Suprapubic skin (tissue), 4 donors: ENCODE results near the gene HOXA1. TPM values are rescaled to one million over a fixed set of nuclear protein-coding genes. Genes with fewer than 3 reads are reported as not detected.
A peak's percentile ranks its signal among the peaks of the same experiment; 100 is the strongest.

Experiments used
- DNase-seq, 2 donors: peaks; one replicate each; pipeline ENCODE4 v3.0.0-alpha.2; 2019; ENCODE audit warnings: low spot score in 2 of 2
- H3K27ac ChIP-seq: fragments of 200-600 bp; sonication (generic); one replicate; pipeline ENCODE4 v1.5.1; 2019
- H3K27me3 ChIP-seq: fragments of 200-600 bp; sonication (generic); one replicate; pipeline ENCODE4 v1.5.1; 2019
- H3K36me3 ChIP-seq: fragments of 200-600 bp; sonication (generic); one replicate; pipeline ENCODE4 v1.5.1; 2019
- H3K4me1 ChIP-seq: fragments of 200-600 bp; sonication (generic); one replicate; pipeline ENCODE4 v1.5.1; 2019
- H3K4me3 ChIP-seq: fragments of 200-600 bp; sonication (generic); one replicate; pipeline ENCODE4 v1.5.1; 2019; ENCODE audit warnings: mild to moderate bottlenecking
- H3K9me3 ChIP-seq: fragments of 200-600 bp; sonication (generic); one replicate; pipeline ENCODE4 v1.5.1; 2019
- CTCF ChIP-seq, 2 donors: fragments of 200-600 bp in 1 of 2; fragments of 450-650 bp in 1 of 2; sonication (generic) in 1 of 2; IDR thresholded peaks; one replicate each; pipeline ENCODE4 v1.5.1; 2016 to 2019; ENCODE audit warnings: antibody characterized with exemption in 2 of 2, mild to moderate bottlenecking in 1 of 2, moderate library complexity in 1 of 2
- EP300 ChIP-seq: sonication (generic); formaldehyde crosslinking; IDR thresholded peaks from one replicate; pipeline ENCODE4 v1.6.1; 2017; ENCODE audit warnings: antibody characterized with exemption
- POLR2A ChIP-seq, 2 donors: fragments of 450-650 bp; IDR thresholded peaks; one replicate each; pipeline ENCODE4 v1.6.1; 2017; ENCODE audit warnings: antibody characterized with exemption in 2 of 2, mild to moderate bottlenecking in 2 of 2, moderate library complexity in 2 of 2
- POLR2AphosphoS5 ChIP-seq, 3 donors: sonication (generic); formaldehyde crosslinking; IDR thresholded peaks; one replicate each; pipeline ENCODE4 v1.6.1; 2017; ENCODE audit warnings: antibody characterized with exemption in 3 of 3
- WGBS: methylation state at CpG from one replicate; pipeline ENCODE4 v1.1.5; 2018; 5-methylcytosine and 5-hydroxymethylcytosine counted together
- total RNA-seq, 4 donors: library from RNA; depleted of rRNA; stranded (reverse); fragments of >200 nt; gene quantifications; one replicate each; pipeline ENCODE4 v1.1.0, GENCODE V29; 2016

Gene HOXA1
- total RNA-seq, 4 donors from 2014 or later: 2.5 to 4.0 (median 3.1) TPM

- Histone ChIP-seq H3K27ac (no peak overlapping the region), H3K36me3 (no peaks in the 10 kb centered on the region), H3K4me3 (no peak overlapping the region), H3K27me3 (no peaks in the 10 kb centered on the region), H3K9me3 (no peaks in the 10 kb centered on the region), H3K4me1 (peaks cover 16% of the 10 kb centered on the region)
- TF ChIP-seq CTCF (IDR thresholded peaks at IDR 0.05): no peak
- no peak for TF ChIP-seq EP300
- TF ChIP-seq POLR2A (IDR thresholded peaks at IDR 0.05): no peak
- TF ChIP-seq POLR2AphosphoS5 (IDR thresholded peaks at IDR 0.05): no peak
- no peak for DNase-seq
- 80% methylated on average over 3 of the region's 3 CpGs for WGBS
Measured at GRCh38 chr7:27118580-27118979, 22.8 kb upstream of the HOXA1 start.

- no peak for DNase-seq
- Histone ChIP-seq H3K27ac (no peak overlapping the region), H3K36me3 (no peaks in the 10 kb centered on the region), H3K27me3 (no peaks in the 10 kb centered on the region), H3K4me3 (peak overlapping the region; percentile 3), H3K9me3 (no peaks in the 10 kb centered on the region), H3K4me1 (peaks cover 22% of the 10 kb centered on the region)
- TF ChIP-seq POLR2AphosphoS5 (IDR thresholded peaks at IDR 0.05) (no peak), EP300 (no peak), POLR2A (IDR thresholded peaks at IDR 0.05) (no peak), CTCF (IDR thresholded peaks at IDR 0.05) (no peak)
- WGBS: 90% methylated on average over 19 of the region's 19 CpGs
Measured at GRCh38 chr7:27117887-27118491, 22.2 kb upstream of the HOXA1 start.

- 81% methylated on average over 12 of the region's 12 CpGs for WGBS
- Histone ChIP-seq H3K4me3 (peak overlapping the region; percentile 3), H3K27ac (no peak overlapping the region), H3K4me1 (peaks cover 30% of the 10 kb centered on the region), H3K27me3 (no peaks in the 10 kb centered on the region), H3K36me3 (no peaks in the 10 kb centered on the region), H3K9me3 (no peaks in the 10 kb centered on the region)
- no peak for TF ChIP-seq EP300
- TF ChIP-seq POLR2AphosphoS5 (IDR thresholded peaks at IDR 0.05): no peak
- TF ChIP-seq CTCF (IDR thresholded peaks at IDR 0.05): no peak
- no peak for TF ChIP-seq POLR2A (IDR thresholded peaks at IDR 0.05)
- no peak for DNase-seq
Measured at GRCh38 chr7:27116962-27117886, 21.4 kb upstream of the HOXA1 start.

- no peaks in the 10 kb centered on the region for H3K27me3 ChIP-seq
- TF ChIP-seq POLR2AphosphoS5 (IDR thresholded peaks at IDR 0.05): no peak
- no peak for TF ChIP-seq EP300
- no peak for TF ChIP-seq POLR2A (IDR thresholded peaks at IDR 0.05)
- TF ChIP-seq CTCF (IDR thresholded peaks at IDR 0.05): no peak
- peaks cover 31% of the 10 kb centered on the region for H3K4me1 ChIP-seq
- no peaks in the 10 kb centered on the region for H3K9me3 ChIP-seq
- peak overlapping the region; percentile 64 for H3K27ac ChIP-seq
- no peak for DNase-seq
- WGBS: 79% methylated on average over 20 of the region's 20 CpGs
- peak overlapping the region; percentile 36 for H3K4me3 ChIP-seq
- H3K36me3 ChIP-seq: no peaks in the 10 kb centered on the region
Measured at GRCh38 chr7:27116031-27116961, 20.5 kb upstream of the HOXA1 start.
